Loucy (cell line): ENCODE measurements around the gene RELA.

Source experiments
- H2AFZ ChIP-seq: fragments of 200-600 bp; sonication (generic); 2 replicates; pipeline ENCODE4 v1.6.0; 2016; ENCODE audit warnings: antibody characterized with exemption, mild to moderate bottlenecking, low read length, moderate library complexity
- H3F3A ChIP-seq: fragments of 200-600 bp; 2 replicates; pipeline ENCODE4 v1.6.0; 2016; ENCODE audit warnings: antibody characterized with exemption, low read depth, mild to moderate bottlenecking
- H3K27me3 ChIP-seq: fragments of 200-600 bp; sonication (generic); 2 replicates; pipeline ENCODE4 v1.6.1; 2014; ENCODE audit warnings: low read length, mild to moderate bottlenecking; ENCODE audit not compliant: insufficient read depth, poor library complexity, severe bottlenecking
- H3K36me3 ChIP-seq: fragments of 200-600 bp; sonication (generic); 2 replicates; pipeline ENCODE4 v1.6.1; 2016; ENCODE audit warnings: low read length; ENCODE audit not compliant: insufficient read depth
- H3K4me1 ChIP-seq: fragments of 200-600 bp; sonication (generic); 2 replicates; pipeline ENCODE4 v1.5.1; 2014; ENCODE audit warnings: low read length, mild to moderate bottlenecking; ENCODE audit not compliant: insufficient read depth, poor library complexity, severe bottlenecking
- H3K4me2 ChIP-seq: fragments of 200-600 bp; sonication (generic); 2 replicates; pipeline ENCODE4 v1.6.0; 2014; ENCODE audit warnings: antibody characterized with exemption, low read length, low read depth, mild to moderate bottlenecking; ENCODE audit not compliant: poor library complexity, severe bottlenecking
- H3K4me3 ChIP-seq: fragments of 200-600 bp; sonication (generic); 2 replicates; pipeline ENCODE4 v1.5.1; 2014; ENCODE audit warnings: low read length, mild to moderate bottlenecking, mixed read lengths; ENCODE audit not compliant: poor library complexity, severe bottlenecking
- H3K79me2 ChIP-seq: fragments of 200-600 bp; sonication (generic); 2 replicates; pipeline ENCODE4 v1.6.1; 2014; ENCODE audit warnings: low read length; ENCODE audit not compliant: insufficient read depth
- H3K9ac ChIP-seq: fragments of 200-600 bp; sonication (generic); 2 replicates; pipeline ENCODE4 v1.6.0; 2014; ENCODE audit warnings: mild to moderate bottlenecking, low read depth, low read length, moderate library complexity; ENCODE audit not compliant: poor library complexity, severe bottlenecking
- H3K9me2 ChIP-seq: fragments of 200-600 bp; sonication (generic); replicated peaks from 2 replicates; pipeline ENCODE4 v1.6.1; 2016; ENCODE audit warnings: low read depth, low read length, mixed read lengths
- H3K9me3 ChIP-seq: fragments of 200-600 bp; sonication (generic); 2 replicates; pipeline ENCODE4 v1.6.1; 2014; ENCODE audit warnings: mild to moderate bottlenecking, antibody characterized with exemption, low read length, low read depth; ENCODE audit not compliant: insufficient read depth
- H4K20me1 ChIP-seq: fragments of 200-600 bp; sonication (generic); 2 replicates; pipeline ENCODE4 v1.6.0; 2014; ENCODE audit warnings: antibody characterized with exemption, low read length, mild to moderate bottlenecking; ENCODE audit not compliant: insufficient read depth, poor library complexity, severe bottlenecking
- CTCF ChIP-seq: fragments of 200-600 bp; sonication (generic); conservative IDR thresholded peaks from 2 replicates; pipeline ENCODE4 v1.5.1; 2014; ENCODE audit warnings: mild to moderate bottlenecking, antibody characterized with exemption, low read length
- EZH2phosphoT487 ChIP-seq: fragments of 200-600 bp; IDR thresholded peaks from 2 replicates; pipeline ENCODE4 v1.6.1; 2018; ENCODE audit warnings: antibody characterized with exemption, mild to moderate bottlenecking, moderate library complexity, borderline replicate concordance

The RELA gene

GRCh38 chr11:65634109-65634436 lies 28.6 kb downstream of the RELA start:
- H4K20me1 ChIP-seq = no peaks in the 10 kb centered on the region
- TF ChIP-seq CTCF (no peak), EZH2phosphoT487 (no peak)
- no peak overlapping the region for H2AFZ ChIP-seq
- no peaks in the 10 kb centered on the region for H3K9me2 ChIP-seq
- H3K9me3 ChIP-seq = no peaks in the 10 kb centered on the region
- no peaks in the 10 kb centered on the region for H3F3A ChIP-seq
- no peak overlapping the region for H3K4me2 ChIP-seq
- H3K4me1 ChIP-seq = peaks cover 22% of the 10 kb centered on the region
- H3K79me2 ChIP-seq = no peaks in the 10 kb centered on the region
- peaks cover 42% of the 10 kb centered on the region; the same call in 1 of the 2 replicates for H3K36me3 ChIP-seq
- no peak overlapping the region for H3K9ac ChIP-seq
- H3K27me3 ChIP-seq = no peaks in the 10 kb centered on the region
- no peak overlapping the region for H3K4me3 ChIP-seq

GRCh38 chr11:65633390-65634108 lies 29.2 kb downstream of the RELA start:
- Histone ChIP-seq H3K27me3 (no peaks in the 10 kb centered on the region), H3K4me1 (peaks cover 17% of the 10 kb centered on the region), H3K4me2 (no peak overlapping the region), H3K36me3 (peaks cover 47% of the 10 kb centered on the region; the same call in 1 of the 2 replicates), H3K9ac (no peak overlapping the region), H4K20me1 (no peaks in the 10 kb centered on the region), H3K9me2 (no peaks in the 10 kb centered on the region), H3K4me3 (no peak overlapping the region), H2AFZ (no peak overlapping the region), H3K9me3 (no peaks in the 10 kb centered on the region), H3K79me2 (no peaks in the 10 kb centered on the region), H3F3A (no peaks in the 10 kb centered on the region)
- TF ChIP-seq CTCF = no peak
- TF ChIP-seq EZH2phosphoT487 = no peak

GRCh38 chr11:65630215-65630614 lies 32.5 kb downstream of the RELA start:
- H3K9me3 ChIP-seq = no peaks in the 10 kb centered on the region
- H3K79me2 ChIP-seq = no peaks in the 10 kb centered on the region
- no peak for TF ChIP-seq EZH2phosphoT487
- no peak for TF ChIP-seq CTCF
- H4K20me1 ChIP-seq = no peaks in the 10 kb centered on the region
- peaks cover 8% of the 10 kb centered on the region for H3K4me1 ChIP-seq
- no peaks in the 10 kb centered on the region for H3K27me3 ChIP-seq
- peaks cover 53% of the 10 kb centered on the region; the same call in 1 of the 2 replicates for H3K36me3 ChIP-seq
- H3F3A ChIP-seq = no peaks in the 10 kb centered on the region
- no peak overlapping the region for H3K9ac ChIP-seq
- H3K4me3 ChIP-seq = no peak overlapping the region
- H3K4me2 ChIP-seq = no peak overlapping the region
- H3K9me2 ChIP-seq = no peaks in the 10 kb centered on the region
- no peak overlapping the region for H2AFZ ChIP-seq
